HEK293T (cell line): ENCODE results near the gene COL19A1.

Experiments
- CTCF ChIA-PET: fragments of 350-600 bp; formaldehyde crosslinking; extraction: SDS; loops from one replicate; lab custom pipeline; 2021; ENCODE audit warnings: antibody characterized with exemption, inconsistent platforms; lab: Yijun Ruan, JAX
- POLR2A ChIA-PET: fragments of 350-600 bp; formaldehyde crosslinking; extraction: SDS; loops from one replicate; lab custom pipeline; 2020; ENCODE audit warnings: antibody characterized with exemption, inconsistent platforms; lab: Yijun Ruan, JAX
- DNase-seq: peaks from one replicate; pipeline ENCODE4 v3.0.0; 2012; ENCODE audit warnings: mixed read lengths; ENCODE audit errors: extremely low spot score
- ARNT ChIP-seq: fragments of 450-650 bp; IDR thresholded peaks from 2 replicates; pipeline ENCODE4 v1.6.1; 2017; ENCODE audit warnings: mild to moderate bottlenecking
- BHLHE40 ChIP-seq: fragments of 450-650 bp; IDR thresholded peaks from 2 replicates; pipeline ENCODE4 v1.6.1; 2016; ENCODE audit warnings: mild to moderate bottlenecking, moderate library complexity, borderline replicate concordance
- CTBP1 ChIP-seq: fragments of 450-650 bp; IDR thresholded peaks from 2 replicates; pipeline ENCODE4 v1.6.1; 2016; ENCODE audit warnings: borderline replicate concordance
- ELF4 ChIP-seq: fragments of 450-650 bp; IDR thresholded peaks from 2 replicates; pipeline ENCODE4 v1.6.1; 2017; ENCODE audit warnings: antibody characterized with exemption
- FOXA1 ChIP-seq: fragments of 450-650 bp; IDR thresholded peaks from 2 replicates; pipeline ENCODE4 v1.6.1; 2016; ENCODE audit warnings: mild to moderate bottlenecking
- FOXK2 ChIP-seq: fragments of 450-650 bp; IDR thresholded peaks from 2 replicates; pipeline ENCODE4 v1.6.1; 2016; ENCODE audit warnings: mild to moderate bottlenecking
- FOXM1 ChIP-seq: fragments of 450-650 bp; IDR thresholded peaks from 2 replicates; pipeline ENCODE4 v1.6.1; 2017; ENCODE audit warnings: mild to moderate bottlenecking, borderline replicate concordance
- HDGF ChIP-seq: fragments of 450-650 bp; IDR thresholded peaks from 2 replicates; pipeline ENCODE4 v1.6.1; 2017; ENCODE audit warnings: antibody characterized with exemption, borderline replicate concordance
- L3MBTL2 ChIP-seq: fragments of 450-650 bp; conservative IDR thresholded peaks from 2 replicates; pipeline ENCODE4 v1.6.1; 2016; ENCODE audit warnings: mild to moderate bottlenecking
- LEF1 ChIP-seq: fragments of 450-650 bp; IDR thresholded peaks from 2 replicates; pipeline ENCODE4 v1.6.1; 2017; ENCODE audit warnings: mild to moderate bottlenecking, borderline replicate concordance
- NFRKB ChIP-seq: fragments of 450-650 bp; IDR thresholded peaks from 2 replicates; pipeline ENCODE4 v1.6.1; 2016; ENCODE audit warnings: mild to moderate bottlenecking, moderate library complexity
- PKNOX1 ChIP-seq: fragments of 450-650 bp; IDR thresholded peaks from 2 replicates; pipeline ENCODE4 v1.6.1; 2016
- SP1 ChIP-seq: fragments of 450-650 bp; IDR thresholded peaks from 2 replicates; pipeline ENCODE4 v1.6.1; 2017
- SUZ12 ChIP-seq: fragments of 450-650 bp; IDR thresholded peaks from 2 replicates; pipeline ENCODE4 v1.6.1; 2016; ENCODE audit warnings: mild to moderate bottlenecking
- TARDBP ChIP-seq: fragments of 450-650 bp; IDR thresholded peaks from 2 replicates; pipeline ENCODE4 v1.6.1; 2016
- ZNF384 ChIP-seq: fragments of 450-650 bp; IDR thresholded peaks from 2 replicates; pipeline ENCODE4 v1.6.1; 2016

Gene COL19A1

GRCh38 chr6:70051197-70052124 lies 185.1 kb downstream of the COL19A1 start:
- ChIA-PET CTCF (no interaction called here), POLR2A (no interaction called here)
- DNase-seq: no peak
- TF ChIP-seq HDGF: no peak
- no peak for TF ChIP-seq NFRKB
- no peak for TF ChIP-seq L3MBTL2
- TF ChIP-seq BHLHE40: no peak
- TF ChIP-seq TARDBP: no peak
- TF ChIP-seq LEF1: no peak
- TF ChIP-seq SP1: no peak
- TF ChIP-seq FOXA1: no peak
- TF ChIP-seq SUZ12: no peak

GRCh38 chr6:70059039-70059719 lies 192.8 kb downstream of the COL19A1 start:
- no peak for TF ChIP-seq NFRKB
- no peak for TF ChIP-seq LEF1
- TF ChIP-seq PKNOX1: no peak
- TF ChIP-seq TARDBP: no peak
- TF ChIP-seq L3MBTL2: no peak
- no peak for TF ChIP-seq FOXM1
- TF ChIP-seq CTBP1: no peak
- no peak for TF ChIP-seq ARNT
- TF ChIP-seq SUZ12: no peak
- TF ChIP-seq FOXA1: no peak
- TF ChIP-seq HDGF: no peak
- TF ChIP-seq FOXK2: no peak
- no peak for TF ChIP-seq BHLHE40
- CTCF ChIA-PET: no interaction called here
- no peak for DNase-seq
- POLR2A ChIA-PET: no interaction called here

- ChIA-PET CTCF (no interaction called here), POLR2A (no interaction called here)
- TF ChIP-seq L3MBTL2: no peak
- TF ChIP-seq SUZ12: no peak
- TF ChIP-seq NFRKB: no peak
- TF ChIP-seq FOXM1: no peak
- TF ChIP-seq LEF1: no peak
- TF ChIP-seq PKNOX1: no peak
- TF ChIP-seq ARNT: no peak
- no peak for TF ChIP-seq FOXK2
- TF ChIP-seq TARDBP: no peak
- TF ChIP-seq ZNF384: no peak
- no peak for TF ChIP-seq SP1
- TF ChIP-seq ELF4: no peak
- no peak for TF ChIP-seq FOXA1
- DNase-seq: no peak
Measured at GRCh38 chr6:70060680-70061079, 194.3 kb downstream of the COL19A1 start.

GRCh38 chr6:70061546-70061945 lies 195.2 kb downstream of the COL19A1 start:
- TF ChIP-seq SUZ12 (no peak), FOXM1 (no peak), NFRKB (no peak), LEF1 (no peak), CTBP1 (no peak), BHLHE40 (no peak), L3MBTL2 (no peak), ELF4 (no peak)
- DNase-seq: no peak
- POLR2A ChIA-PET: no interaction called here
- CTCF ChIA-PET: no interaction called here

- ChIA-PET POLR2A (no interaction called here), CTCF (no interaction called here)
- no peak for DNase-seq
- TF ChIP-seq ELF4: no peak
- no peak for TF ChIP-seq CTBP1
- no peak for TF ChIP-seq PKNOX1
- TF ChIP-seq ZNF384: no peak
- TF ChIP-seq TARDBP: no peak
- no peak for TF ChIP-seq FOXM1
- TF ChIP-seq ARNT: no peak
- TF ChIP-seq L3MBTL2: no peak
- no peak for TF ChIP-seq BHLHE40
- TF ChIP-seq FOXA1: no peak
Measured at GRCh38 chr6:70062010-70062409, 195.7 kb downstream of the COL19A1 start.

- POLR2A ChIA-PET: no interaction called here
- no peak for DNase-seq
- CTCF ChIA-PET: no interaction called here
- TF ChIP-seq CTBP1 (no peak), BHLHE40 (no peak), NFRKB (no peak), LEF1 (no peak), FOXM1 (no peak)
Measured at GRCh38 chr6:70072540-70073179, 206.3 kb downstream of the COL19A1 start.
